ENCODE results near the gene TTLL10.

Gene TTLL10

GRCh38 chr1:1223891-1224290, 50.2 kb downstream of the TTLL10 start:
- no peak for DNase-seq (ENCODE audit: low spot score)

- no peak for DNase-seq (ENCODE audit: low spot score)
Measured at GRCh38 chr1:1225238-1225845, 51.7 kb downstream of the TTLL10 start.

DNA sequence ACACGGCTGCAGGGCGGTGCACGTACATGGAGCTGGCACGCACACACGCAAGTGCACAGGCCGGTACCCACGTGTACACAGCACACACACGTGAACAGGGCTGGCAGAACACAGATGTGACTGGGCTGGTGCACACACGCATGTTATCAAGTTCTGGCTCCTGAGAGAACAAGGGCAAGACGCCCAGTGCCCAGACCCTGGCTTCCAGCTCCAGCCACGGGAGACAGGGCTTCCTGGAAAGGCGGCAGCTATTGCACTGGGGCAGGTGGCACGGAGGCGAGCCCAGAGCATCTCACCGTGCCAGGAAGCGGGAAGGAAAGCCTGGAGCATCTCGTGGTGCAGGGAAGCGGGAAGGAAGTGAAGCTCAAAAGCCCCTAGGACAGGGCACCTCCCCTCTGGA, 52.2 kb downstream of the TTLL10 start:
- no peak for DNase-seq (ENCODE audit: low spot score)

- DNase-seq (ENCODE audit: low spot score) = no peak
Measured at GRCh38 chr1:1226566-1227362, 53.1 kb downstream of the TTLL10 start.

GRCh38 chr1:1227386-1227785, 53.7 kb downstream of the TTLL10 start:
- no peak for DNase-seq (ENCODE audit: low spot score)

GRCh38 chr1:1228187-1228586, 54.5 kb downstream of the TTLL10 start:
- DNase-seq (ENCODE audit: low spot score) = no peak

GRCh38 chr1:1228596-1229321, 55.1 kb downstream of the TTLL10 start:
- DNase-seq (ENCODE audit: low spot score) = no peak

GRCh38 chr1:1229770-1230169, 56.1 kb downstream of the TTLL10 start:
- no peak for DNase-seq (ENCODE audit: low spot score)

DNA sequence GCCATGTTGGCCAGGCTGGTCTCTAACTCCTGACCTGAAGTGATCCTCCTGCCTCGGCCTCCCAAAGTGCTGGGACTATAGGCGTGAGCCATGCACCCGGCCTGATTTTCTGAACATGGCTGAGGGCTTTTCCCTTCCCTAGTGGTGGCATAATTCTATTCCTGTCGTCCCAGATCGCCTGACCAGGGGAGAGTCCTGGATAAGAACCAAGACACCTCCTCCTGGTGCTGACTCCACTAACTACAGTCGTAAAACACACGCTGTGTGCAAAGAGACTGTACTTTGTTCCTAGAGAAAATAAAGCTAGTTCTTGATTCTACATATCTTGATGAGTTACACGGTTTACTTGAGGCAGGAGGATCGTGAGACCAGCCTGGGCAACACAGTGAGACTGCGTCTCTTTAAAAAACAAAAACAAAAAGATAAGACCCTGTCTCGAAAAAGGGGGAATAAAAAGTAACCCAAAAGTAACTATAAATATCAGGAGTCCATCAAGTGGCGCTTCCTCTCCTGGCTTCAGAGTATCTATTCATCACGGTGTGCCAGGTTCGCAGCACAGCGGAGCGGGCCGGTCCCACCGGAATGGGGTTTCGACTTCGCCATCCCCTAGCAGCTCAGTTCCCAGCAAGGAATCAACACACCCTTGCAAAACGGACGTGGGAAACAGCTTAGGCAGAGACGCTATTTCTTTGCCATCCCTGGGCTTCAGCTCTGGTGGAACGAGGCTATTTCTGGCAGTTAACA, 57.1 kb downstream of the TTLL10 start:
- peak; percentile 76 for DNase-seq (ENCODE audit: low spot score)

- peak; percentile 98 for DNase-seq (ENCODE audit: low spot score)
Measured at GRCh38 chr1:1231400-1232207, 57.9 kb downstream of the TTLL10 start, which contains the start of gene SDF4. Gene SDF4 (minus strand): TSS chr1:1232001. CDS start chr1:1228772, 3,229 bp downstream.

- no peak for DNase-seq (ENCODE audit: low spot score)
Measured at GRCh38 chr1:1232208-1232795, 58.6 kb downstream of the TTLL10 start, which contains the start of gene B3GALT6. Gene B3GALT6 (plus strand): TSS chr1:1232237. CDS start chr1:1232279, 42 bp downstream.

DNA sequence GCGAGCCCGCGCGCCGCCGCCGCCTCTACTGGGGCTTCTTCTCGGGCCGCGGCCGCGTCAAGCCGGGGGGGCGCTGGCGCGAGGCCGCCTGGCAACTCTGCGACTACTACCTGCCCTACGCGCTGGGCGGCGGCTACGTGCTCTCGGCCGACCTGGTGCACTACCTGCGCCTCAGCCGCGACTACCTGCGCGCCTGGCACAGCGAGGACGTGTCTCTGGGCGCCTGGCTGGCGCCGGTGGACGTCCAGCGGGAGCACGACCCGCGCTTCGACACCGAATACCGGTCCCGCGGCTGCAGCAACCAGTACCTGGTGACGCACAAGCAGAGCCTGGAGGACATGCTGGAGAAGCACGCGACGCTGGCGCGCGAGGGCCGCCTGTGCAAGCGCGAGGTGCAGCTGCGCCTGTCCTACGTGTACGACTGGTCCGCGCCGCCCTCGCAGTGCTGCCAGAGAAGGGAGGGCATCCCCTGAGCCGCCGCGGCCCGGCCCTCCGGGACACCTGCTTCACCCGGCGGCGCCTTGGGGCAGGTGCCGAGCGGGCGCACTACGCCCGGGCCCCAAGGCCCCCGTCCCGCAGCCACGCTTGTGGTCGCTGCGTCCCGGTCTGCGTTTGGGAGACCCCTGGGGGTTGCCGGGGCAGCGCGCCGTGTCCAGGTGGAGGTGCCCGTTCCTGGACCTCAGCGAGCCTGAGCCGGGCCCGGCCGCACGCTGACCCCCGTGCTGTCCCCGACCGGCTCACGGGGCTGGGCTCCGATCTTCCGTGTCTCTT, 59.3 kb downstream of the TTLL10 start:
- no peak for DNase-seq (ENCODE audit: low spot score)

- DNase-seq (ENCODE audit: low spot score) = no peak
Measured at GRCh38 chr1:1233567-1233892, 59.9 kb downstream of the TTLL10 start.

- no peak for DNase-seq (ENCODE audit: low spot score)
Measured at GRCh38 chr1:1234180-1234808, 60.6 kb downstream of the TTLL10 start.

GRCh38 chr1:1235016-1235744, 61.5 kb downstream of the TTLL10 start:
- no peak for DNase-seq (ENCODE audit: low spot score)

- DNase-seq (ENCODE audit: low spot score) = no peak
Measured at GRCh38 chr1:1236176-1236763, 62.6 kb downstream of the TTLL10 start.

GRCh38 chr1:1236945-1237873, 63.5 kb downstream of the TTLL10 start:
- DNase-seq (ENCODE audit: low spot score) = no peak

Measured in kidney tubule cell (primary cell).